Fibroblast of lung (primary cell): ENCODE data around the gene EDNRA.

ENCODE experiments used
- CTCF ChIP-seq, 2 donors: IDR thresholded peaks in 1 of 2; conservative IDR thresholded peaks in 1 of 2; 1 replicate in 1 of 2; 2 replicates in 1 of 2; pipeline ENCODE4 v1.5.1; 2011 to 2012; ENCODE audit warnings: low read length in 2 of 2, control low read depth in 1 of 2, inconsistent platforms in 1 of 2, low read depth in 1 of 2, mild to moderate bottlenecking in 1 of 2
- EZH2 ChIP-seq: IDR thresholded peaks from 2 replicates; pipeline ENCODE4 v1.5.1; 2012; ENCODE audit warnings: low read length, control low read depth, mild to moderate bottlenecking; ENCODE audit errors: missing control alignments

- TF ChIP-seq CTCF (conservative IDR thresholded peaks at IDR 0.05 in 1 of 2, IDR thresholded peaks at IDR 0.05 in 1 of 2; ENCODE audit: low read depth in 1 of 2, low read length in 2 of 2) (peak; percentile 99), EZH2 (no peak)
Measured at GRCh38 chr4:147518846-147519767, 38.2 kb downstream of the EDNRA start.
